ENCODE results near the gene GPR82. TPM values are rescaled to one million over a fixed set of nuclear protein-coding genes. Genes with fewer than 3 reads are reported as not detected.

The GPR82 gene
- total and polyA plus RNA-seq, 9 donors, result 0.04 to 0.40 (median 0.06) TPM; not detected in 3

DNA sequence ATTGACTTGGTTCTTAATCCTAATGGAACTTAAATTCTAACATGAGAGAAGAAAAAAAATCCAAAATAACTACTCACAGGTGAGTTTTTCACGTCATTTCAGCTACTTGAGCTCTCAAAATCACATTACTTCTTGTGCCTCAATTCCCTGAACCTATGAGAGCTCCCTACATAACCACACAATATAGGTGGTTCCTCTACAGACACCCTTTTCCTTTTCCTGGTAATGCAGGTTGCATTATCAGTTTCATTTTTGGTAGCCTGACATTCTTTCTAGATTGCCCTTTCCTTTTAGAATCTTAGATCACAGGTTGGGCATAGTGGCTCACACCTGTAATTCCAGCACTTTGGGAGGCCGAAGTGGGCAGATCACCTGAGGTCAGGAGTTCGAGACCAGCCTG lies 31.0 kb upstream of the GPR82 start:
- H3K27me3 ChIP-seq (ENCODE audit: control insufficient read depth, insufficient read depth, low read length), result peaks cover 10% of the 10 kb centered on the region
- 50% methylated on average over 1 of the region's 3 CpGs for WGBS (ENCODE audit: insufficient coverage)
- no peak overlapping the region for H3K27ac ChIP-seq (ENCODE audit: low read length)
- DNase-seq, result no peak
- H3K4me3 ChIP-seq (ENCODE audit: low read length), result no peak overlapping the region
- H3K36me3 ChIP-seq (ENCODE audit: control insufficient read depth, insufficient read depth, low read length), result no peaks in the 10 kb centered on the region
- no peaks in the 10 kb centered on the region for H3K9me3 ChIP-seq (replicated peaks; ENCODE audit: control insufficient read depth, low read depth, low read length)
- H3K4me1 ChIP-seq (ENCODE audit: control insufficient read depth, insufficient read depth, low read length), result no peaks in the 10 kb centered on the region

DNA sequence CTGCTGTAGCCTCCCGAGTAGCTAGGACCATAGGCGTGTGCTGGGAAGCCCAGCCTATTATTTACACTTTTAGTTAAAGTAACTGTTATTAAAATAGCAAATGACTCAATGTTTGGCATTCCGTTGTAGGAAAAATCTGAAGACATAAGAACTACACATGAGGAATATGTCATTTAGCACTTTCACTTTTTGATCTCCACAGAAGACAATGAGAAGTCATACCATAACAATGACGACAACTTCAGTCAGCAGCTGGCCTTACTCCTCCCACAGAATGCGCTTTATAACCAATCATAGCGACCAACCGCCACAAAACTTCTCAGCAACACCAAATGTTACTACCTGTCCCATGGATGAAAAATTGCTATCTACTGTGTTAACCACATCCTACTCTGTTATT lies 28.6 kb upstream of the GPR82 start:
- Histone ChIP-seq H3K9me3 (replicated peaks; ENCODE audit: control insufficient read depth, low read depth, low read length) (no peaks in the 10 kb centered on the region), H3K36me3 (ENCODE audit: control insufficient read depth, insufficient read depth, low read length) (no peaks in the 10 kb centered on the region), H3K4me1 (ENCODE audit: control insufficient read depth, insufficient read depth, low read length) (no peaks in the 10 kb centered on the region), H3K4me3 (ENCODE audit: low read length) (no peak overlapping the region), H3K27ac (ENCODE audit: low read length) (no peak overlapping the region), H3K27me3 (ENCODE audit: control insufficient read depth, insufficient read depth, low read length) (peaks cover 7% of the 10 kb centered on the region)
- 69% methylated on average over 3 of the region's 7 CpGs for WGBS (ENCODE audit: insufficient coverage)
- peak; percentile 9 for DNase-seq

DNA sequence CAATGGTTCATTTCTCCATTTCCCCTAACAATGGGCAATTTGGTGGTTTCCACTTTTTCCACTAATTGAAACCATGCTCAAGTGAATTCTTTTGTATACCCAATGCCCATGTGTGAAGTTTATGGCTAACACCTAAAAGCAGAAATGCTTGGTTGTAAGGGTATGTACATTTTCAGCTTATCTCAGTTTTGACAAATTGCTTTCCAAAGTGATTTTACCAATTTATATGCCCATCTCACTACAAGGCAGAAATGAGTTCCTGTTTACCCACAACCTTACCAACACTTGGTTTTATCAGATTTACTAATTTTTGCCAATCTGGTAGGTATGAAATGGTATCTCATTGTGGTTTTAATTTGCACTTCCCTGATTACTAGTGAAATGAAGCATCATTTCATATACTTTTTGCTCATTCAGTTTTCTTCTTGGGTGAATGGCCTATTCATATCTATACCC lies 20.4 kb upstream of the GPR82 start:
- Histone ChIP-seq H3K4me1 (ENCODE audit: control insufficient read depth, insufficient read depth, low read length) (no peaks in the 10 kb centered on the region), H3K9me3 (replicated peaks; ENCODE audit: control insufficient read depth, low read depth, low read length) (no peaks in the 10 kb centered on the region)

DNA sequence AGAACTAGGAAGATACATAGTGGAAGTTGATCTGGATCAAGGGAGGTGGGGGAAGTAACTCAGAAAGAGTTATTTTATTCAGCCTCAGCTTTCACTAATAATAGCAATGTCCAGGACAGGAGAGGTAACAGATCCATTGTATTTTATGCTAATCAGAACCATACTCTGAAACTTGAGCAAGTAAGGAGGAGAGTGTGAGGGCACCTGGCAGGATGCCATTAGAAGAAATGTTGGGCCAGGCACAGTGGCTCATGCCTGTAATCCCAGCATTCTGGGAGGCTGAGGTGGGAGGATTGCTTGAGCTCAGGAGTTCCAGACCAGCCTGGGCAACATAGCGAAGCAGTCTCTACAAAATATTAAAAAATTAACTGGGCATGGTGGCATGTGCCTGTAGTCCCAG lies 18.9 kb upstream of the GPR82 start:
- Histone ChIP-seq H3K27me3 (ENCODE audit: control insufficient read depth, insufficient read depth, low read length) (peaks cover 6% of the 10 kb centered on the region), H3K9me3 (replicated peaks; ENCODE audit: control insufficient read depth, low read depth, low read length) (no peaks in the 10 kb centered on the region), H3K4me1 (ENCODE audit: control insufficient read depth, insufficient read depth, low read length) (no peaks in the 10 kb centered on the region), H3K36me3 (ENCODE audit: control insufficient read depth, insufficient read depth, low read length) (no peaks in the 10 kb centered on the region), H3K4me3 (ENCODE audit: low read length) (no peak overlapping the region), H3K27ac (ENCODE audit: low read length) (no peak overlapping the region)
- DNase-seq, result no peak
- whole genome bisulfite sequencing (ENCODE audit: insufficient coverage), result no CpG with 5 or more reads among the region's 1 CpG

More for the DNA sequence above, 20.4 kb upstream of the GPR82 start:
- H3K27me3 ChIP-seq (ENCODE audit: control insufficient read depth, insufficient read depth, low read length), result peaks cover 6% of the 10 kb centered on the region
- H3K4me3 ChIP-seq (ENCODE audit: low read length), result no peak overlapping the region
- H3K36me3 ChIP-seq (ENCODE audit: control insufficient read depth, insufficient read depth, low read length), result no peaks in the 10 kb centered on the region
- no peak overlapping the region for H3K27ac ChIP-seq (ENCODE audit: low read length)
- no peak for DNase-seq

DNA sequence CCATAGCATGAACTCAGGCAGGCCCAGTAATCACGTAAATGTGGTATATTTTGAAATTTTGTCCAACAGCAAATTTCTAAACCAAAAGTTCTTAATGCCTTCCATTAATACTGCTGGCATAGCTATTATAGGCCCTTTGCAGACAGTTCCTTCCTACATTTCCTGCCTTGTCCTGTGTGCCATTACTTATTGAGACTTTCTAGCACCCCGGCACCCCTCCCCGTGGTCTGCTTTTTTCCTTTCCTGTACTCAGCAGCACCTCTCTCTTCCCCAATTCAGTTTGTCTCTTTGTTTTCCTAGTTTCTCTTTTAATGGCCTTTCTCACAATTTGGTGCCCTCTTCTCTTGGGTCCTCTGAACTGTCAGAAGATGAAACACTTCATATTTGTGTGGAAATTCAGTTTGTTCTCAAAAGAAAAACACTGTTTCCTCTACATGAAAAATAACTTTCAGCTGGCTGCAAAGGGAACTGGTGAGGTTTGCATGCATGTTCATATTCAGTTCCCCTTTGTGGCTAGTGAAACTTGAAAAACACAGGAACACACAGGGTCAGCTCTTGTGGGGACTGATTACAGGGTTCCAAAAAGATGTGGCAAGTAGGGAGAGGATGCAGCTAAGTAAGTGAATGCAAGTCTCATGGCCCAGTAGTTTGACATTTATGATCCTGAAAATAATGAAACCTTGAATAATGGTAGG lies 18.2 kb upstream of the GPR82 start:
- DNase-seq, result peak; percentile 71
- WGBS (ENCODE audit: insufficient coverage), result 60% methylated on average over 2 of the region's 3 CpGs
- Histone ChIP-seq H3K4me3 (ENCODE audit: low read length) (no peak overlapping the region), H3K4me1 (ENCODE audit: control insufficient read depth, insufficient read depth, low read length) (no peaks in the 10 kb centered on the region), H3K27ac (ENCODE audit: low read length) (peak overlapping the region; percentile 20), H3K36me3 (ENCODE audit: control insufficient read depth, insufficient read depth, low read length) (no peaks in the 10 kb centered on the region), H3K9me3 (replicated peaks; ENCODE audit: control insufficient read depth, low read depth, low read length) (no peaks in the 10 kb centered on the region), H3K27me3 (ENCODE audit: control insufficient read depth, insufficient read depth, low read length) (peaks cover 9% of the 10 kb centered on the region)

DNA sequence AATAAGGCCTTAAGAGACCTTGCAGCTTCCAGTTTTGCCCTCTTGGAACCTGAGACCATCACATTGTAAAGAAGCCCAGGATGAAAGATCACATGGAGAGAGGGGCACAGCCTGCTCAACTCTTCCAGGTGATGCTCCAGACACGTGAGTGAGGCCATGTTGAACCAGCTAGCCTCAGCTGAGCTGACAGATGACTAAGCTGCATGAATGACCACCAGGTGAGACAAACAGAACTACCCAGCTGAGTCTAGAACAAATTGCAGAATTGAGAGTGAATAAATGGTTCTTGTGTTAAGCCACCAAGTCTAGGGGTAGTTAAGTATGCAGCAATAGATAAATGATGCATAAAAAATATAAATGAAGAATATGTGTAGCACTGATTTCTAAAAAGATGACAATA lies 16.8 kb upstream of the GPR82 start:
- no peak overlapping the region for H3K27ac ChIP-seq (ENCODE audit: low read length)
- H3K36me3 ChIP-seq (ENCODE audit: control insufficient read depth, insufficient read depth, low read length), result no peaks in the 10 kb centered on the region
- H3K27me3 ChIP-seq (ENCODE audit: control insufficient read depth, insufficient read depth, low read length), result peaks cover 14% of the 10 kb centered on the region
- 43% methylated on average over 1 of the region's 1 CpG for WGBS (ENCODE audit: insufficient coverage)
- no peaks in the 10 kb centered on the region for H3K4me1 ChIP-seq (ENCODE audit: control insufficient read depth, insufficient read depth, low read length)
- H3K9me3 ChIP-seq (replicated peaks; ENCODE audit: control insufficient read depth, low read depth, low read length), result no peaks in the 10 kb centered on the region
- DNase-seq, result no peak
- H3K4me3 ChIP-seq (ENCODE audit: low read length), result no peak overlapping the region

DNA sequence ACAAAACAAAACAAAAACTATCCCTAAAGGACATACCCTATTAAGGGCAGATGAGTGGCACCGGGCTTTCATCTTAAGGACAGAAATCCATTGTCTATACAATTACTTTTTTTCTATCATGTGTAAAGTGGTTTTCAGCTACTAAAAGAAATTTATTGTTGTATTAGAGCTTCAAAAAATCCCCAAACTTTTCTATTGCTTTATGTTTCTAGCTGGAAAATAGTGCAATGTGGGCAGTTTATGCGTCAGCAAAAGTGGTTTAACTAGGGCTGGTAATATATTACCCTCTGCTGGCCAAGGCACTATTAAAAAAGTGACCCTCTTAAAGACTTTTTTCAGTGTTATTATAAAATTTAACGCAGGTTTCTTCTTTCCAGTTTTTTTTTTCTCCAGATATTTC lies 15.5 kb upstream of the GPR82 start:
- H3K27ac ChIP-seq (ENCODE audit: low read length), result no peak overlapping the region
- no peaks in the 10 kb centered on the region for H3K9me3 ChIP-seq (replicated peaks; ENCODE audit: control insufficient read depth, low read depth, low read length)
- peaks cover 17% of the 10 kb centered on the region for H3K27me3 ChIP-seq (ENCODE audit: control insufficient read depth, insufficient read depth, low read length)
- no peak overlapping the region for H3K4me3 ChIP-seq (ENCODE audit: low read length)
- peak; percentile 12 for DNase-seq
- WGBS (ENCODE audit: insufficient coverage), result no CpG with 5 or more reads among the region's 3 CpGs
- H3K4me1 ChIP-seq (ENCODE audit: control insufficient read depth, insufficient read depth, low read length), result no peaks in the 10 kb centered on the region
- no peaks in the 10 kb centered on the region for H3K36me3 ChIP-seq (ENCODE audit: control insufficient read depth, insufficient read depth, low read length)

DNA sequence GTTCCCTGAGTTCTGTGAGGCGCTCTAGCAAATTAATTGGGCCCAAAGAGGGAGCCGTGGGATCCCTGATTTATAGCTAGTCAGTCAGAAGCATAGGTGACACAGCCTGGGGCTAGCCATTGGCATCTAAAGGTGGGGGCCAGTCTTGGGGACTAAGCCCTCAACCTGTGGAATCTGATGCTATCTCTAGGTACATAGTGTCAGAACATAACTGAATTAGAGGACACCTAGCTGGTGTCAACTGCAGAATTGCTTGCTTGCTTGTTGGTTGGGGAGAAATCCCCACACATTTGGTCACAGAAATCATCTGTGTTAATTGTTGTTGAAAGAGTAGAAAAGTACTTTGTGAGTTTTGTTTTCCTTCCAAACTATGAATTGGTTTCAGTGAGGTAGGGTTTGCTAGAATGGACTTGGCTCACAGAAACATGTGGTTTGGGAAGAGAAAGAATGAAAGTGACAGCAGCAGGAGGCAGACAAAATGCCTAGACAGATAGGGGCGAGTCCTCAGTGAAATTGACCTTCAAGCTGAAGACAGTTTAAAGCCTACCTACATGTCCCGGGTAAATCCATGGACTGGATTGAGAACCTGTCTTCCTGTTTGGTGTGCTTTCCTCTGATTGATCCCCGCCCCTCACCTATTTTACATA lies 12.8 kb upstream of the GPR82 start:
- 79% methylated on average over 5 of the region's 5 CpGs for WGBS (ENCODE audit: insufficient coverage)
- no peak for DNase-seq
- Histone ChIP-seq H3K4me3 (ENCODE audit: low read length) (no peak overlapping the region), H3K27me3 (ENCODE audit: control insufficient read depth, insufficient read depth, low read length) (peaks cover 17% of the 10 kb centered on the region), H3K36me3 (ENCODE audit: control insufficient read depth, insufficient read depth, low read length) (no peaks in the 10 kb centered on the region), H3K9me3 (replicated peaks; ENCODE audit: control insufficient read depth, low read depth, low read length) (no peaks in the 10 kb centered on the region), H3K4me1 (ENCODE audit: control insufficient read depth, insufficient read depth, low read length) (no peaks in the 10 kb centered on the region), H3K27ac (ENCODE audit: low read length) (no peak overlapping the region)

DNA sequence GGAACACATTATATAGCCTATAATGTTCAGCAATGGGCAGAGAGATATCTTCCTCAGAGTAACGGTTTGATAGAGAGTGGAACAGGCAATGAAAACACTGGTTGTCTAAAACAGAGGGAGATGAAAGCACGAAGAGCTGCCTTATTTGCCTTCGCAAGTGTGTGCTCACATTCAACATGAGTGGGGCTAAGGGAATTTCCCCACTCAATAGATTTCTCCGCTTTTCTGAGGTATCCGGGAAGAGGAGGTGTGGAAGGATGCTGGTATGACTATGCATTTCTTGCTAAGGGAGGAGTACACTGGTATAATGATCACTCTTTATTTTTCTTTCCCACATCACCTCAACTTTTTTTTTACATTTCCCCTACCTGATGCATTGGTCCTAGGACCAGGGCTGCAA lies 7.8 kb upstream of the GPR82 start:
- Histone ChIP-seq H3K36me3 (ENCODE audit: control insufficient read depth, insufficient read depth, low read length) (no peaks in the 10 kb centered on the region), H3K27ac (ENCODE audit: low read length) (no peak overlapping the region), H3K27me3 (ENCODE audit: control insufficient read depth, insufficient read depth, low read length) (peaks cover 18% of the 10 kb centered on the region), H3K9me3 (replicated peaks; ENCODE audit: control insufficient read depth, low read depth, low read length) (peaks cover 8% of the 10 kb centered on the region), H3K4me1 (ENCODE audit: control insufficient read depth, insufficient read depth, low read length) (no peaks in the 10 kb centered on the region), H3K4me3 (ENCODE audit: low read length) (no peak overlapping the region)
- 80% methylated on average over 1 of the region's 5 CpGs for WGBS (ENCODE audit: insufficient coverage)
- no peak for DNase-seq

DNA sequence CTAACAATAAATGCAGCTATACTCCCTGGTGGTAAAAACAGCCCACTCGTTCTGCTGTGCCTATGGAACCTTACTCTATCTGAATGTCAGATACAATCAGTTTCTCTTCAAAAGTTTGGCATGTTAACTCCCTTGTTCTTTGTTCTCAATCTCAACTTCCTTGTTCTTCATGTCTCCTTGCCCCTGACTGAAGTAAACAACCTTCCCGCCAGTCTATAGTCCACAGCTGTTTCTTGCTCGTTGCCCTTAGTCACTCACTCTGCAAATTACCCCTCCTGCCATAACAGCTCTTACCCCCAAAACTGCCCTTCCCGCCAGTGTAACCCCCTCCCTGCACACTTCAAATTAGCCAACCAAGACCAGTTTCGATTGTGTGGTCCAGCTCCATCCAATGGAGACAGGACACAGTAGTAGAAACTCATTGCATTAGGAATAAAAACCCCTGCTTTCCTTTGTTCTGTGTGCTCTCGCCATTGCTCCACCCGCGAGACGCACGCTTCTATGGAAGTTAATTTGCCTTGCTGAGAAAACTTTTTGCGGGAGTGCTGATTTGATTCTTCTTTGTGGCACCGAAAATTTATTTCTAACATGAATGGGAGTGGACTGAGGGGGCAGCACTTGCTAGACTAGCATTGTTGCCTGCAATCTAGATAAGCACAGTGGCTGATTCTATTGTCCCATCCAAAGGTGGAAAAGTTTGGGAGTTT lies 7.1 kb upstream of the GPR82 start:
- H3K4me1 ChIP-seq (ENCODE audit: control insufficient read depth, insufficient read depth, low read length), result no peaks in the 10 kb centered on the region
- H3K36me3 ChIP-seq (ENCODE audit: control insufficient read depth, insufficient read depth, low read length), result no peaks in the 10 kb centered on the region
- H3K9me3 ChIP-seq (replicated peaks; ENCODE audit: control insufficient read depth, low read depth, low read length), result peaks cover 8% of the 10 kb centered on the region
- H3K27ac ChIP-seq (ENCODE audit: low read length), result no peak overlapping the region
- H3K27me3 ChIP-seq (ENCODE audit: control insufficient read depth, insufficient read depth, low read length), result peaks cover 15% of the 10 kb centered on the region
- WGBS (ENCODE audit: insufficient coverage), result 89% methylated on average over 12 of the region's 12 CpGs
- DNase-seq, result no peak
- no peak overlapping the region for H3K4me3 ChIP-seq (ENCODE audit: low read length)

Data from muscle of leg (tissue), 11 donors.